ENCODE data around the gene PRSS33. TPM values are rescaled to one million over a fixed set of nuclear protein-coding genes. Genes with fewer than 3 reads are reported as not detected.

PRSS33 gene
- polyA plus RNA-seq, 1 donor from 2014 or later, result not detected

DNA sequence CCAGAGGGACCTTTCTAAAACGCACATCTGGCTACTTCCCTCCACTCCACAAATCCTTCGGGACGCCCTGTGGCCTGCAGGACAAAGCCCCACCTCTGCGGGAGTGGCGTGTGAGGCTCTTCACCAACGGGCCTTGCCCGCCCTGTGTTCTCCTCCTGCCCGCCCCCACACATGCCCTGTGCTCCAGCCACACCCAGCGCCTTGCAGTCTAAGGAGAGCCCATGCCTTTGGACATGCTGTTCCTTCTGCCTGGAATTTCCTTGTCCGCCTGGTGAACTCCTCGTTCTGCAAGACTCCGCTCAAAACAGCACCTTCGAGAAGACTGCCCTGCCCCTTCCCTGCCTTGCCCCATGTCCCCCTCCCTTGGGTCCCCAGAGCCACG, 17.7 kb downstream of the PRSS33 start:
- Mint-ChIP-seq H3K4me1 (peaks cover 0 to 17% (median 5%) of the 10 kb centered on the region in 3 donors), H3K36me3 (peaks cover 9% of the 10 kb centered on the region), H3K9me3 (no peaks in the 10 kb centered on the region), H3K27ac (peak overlapping the region; percentile 19 to 97 (median 82)), H3K4me3 (peak overlapping the region in 2 of 4 donors; percentile 18 to 49), H3K27me3 (no peaks in the 10 kb centered on the region)

DNA sequence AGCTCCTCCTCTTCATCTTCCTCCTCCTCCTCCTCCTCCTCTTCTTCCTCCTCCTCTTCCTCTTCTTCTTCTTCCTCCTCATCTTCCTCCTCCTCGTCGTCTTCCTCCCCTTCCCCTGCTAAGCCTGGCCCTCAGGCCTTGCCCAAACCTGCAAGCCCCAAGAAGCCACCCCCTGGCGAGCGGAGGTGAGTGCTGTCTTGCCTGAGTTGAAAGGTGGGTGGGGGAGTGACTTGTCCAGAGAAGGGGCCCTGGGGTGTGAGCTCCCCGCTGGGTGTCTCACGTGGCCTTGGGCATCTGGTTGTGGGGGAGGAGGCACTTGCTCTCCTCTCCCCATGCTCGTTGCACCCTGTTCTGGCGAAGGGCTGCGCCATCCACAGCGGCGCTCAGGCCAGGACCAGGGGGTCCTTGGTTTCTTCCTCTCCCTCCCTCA, 18.2 kb downstream of the PRSS33 start:
- no peaks in the 10 kb centered on the region for H3K9me3 Mint-ChIP-seq
- H3K27me3 Mint-ChIP-seq, result no peaks in the 10 kb centered on the region
- no peak overlapping the region for H3K4me3 Mint-ChIP-seq
- peak overlapping the region in 2 of 3 donors; percentile 63 to 97 for H3K27ac Mint-ChIP-seq
- peaks cover 9% of the 10 kb centered on the region for H3K36me3 Mint-ChIP-seq
- peaks cover 0 to 17% (median 5%) of the 10 kb centered on the region in 3 donors for H3K4me1 Mint-ChIP-seq

DNA sequence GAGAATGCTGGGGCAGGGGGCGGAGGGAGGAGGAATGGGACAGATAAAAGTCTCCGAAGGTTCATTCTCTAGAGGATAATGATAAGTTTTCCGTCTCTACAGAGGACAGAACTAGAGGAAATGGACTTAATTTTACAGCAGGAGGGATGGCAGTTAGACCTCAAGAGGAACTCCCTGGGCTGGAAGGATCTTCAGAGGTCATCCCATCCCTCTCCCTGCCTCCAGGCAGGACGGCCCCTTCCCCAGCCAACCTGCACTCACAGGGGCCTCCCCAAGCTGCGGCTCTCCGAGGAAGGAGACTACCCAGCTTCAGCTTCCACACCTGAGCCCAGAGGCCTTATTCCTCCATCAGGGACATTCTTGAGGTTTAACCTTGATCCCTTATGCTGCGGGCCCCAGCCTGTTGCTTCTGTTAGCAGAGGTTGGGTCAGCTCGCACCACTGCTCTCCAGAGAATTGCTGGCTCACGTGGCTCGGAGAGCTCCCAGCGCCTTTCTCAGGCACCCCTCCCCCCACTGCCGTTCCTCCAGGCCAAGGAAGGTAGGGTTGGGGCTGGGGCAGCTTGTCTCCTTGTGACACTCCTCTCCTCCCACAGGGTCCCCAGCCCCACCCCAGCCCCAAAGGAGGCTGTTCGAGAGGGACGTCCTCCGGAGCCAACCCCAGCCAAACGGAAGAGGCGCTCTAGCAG, 18.8 kb downstream of the PRSS33 start:
- Mint-ChIP-seq H3K4me3 (peak overlapping the region in 1 of 4 donors; percentile 55), H3K4me1 (peaks cover 0 to 17% (median 5%) of the 10 kb centered on the region in 3 donors), H3K9me3 (no peaks in the 10 kb centered on the region), H3K36me3 (peaks cover 13% of the 10 kb centered on the region), H3K27ac (peak overlapping the region; percentile 63 to 90 (median 82)), H3K27me3 (no peaks in the 10 kb centered on the region)

DNA sequence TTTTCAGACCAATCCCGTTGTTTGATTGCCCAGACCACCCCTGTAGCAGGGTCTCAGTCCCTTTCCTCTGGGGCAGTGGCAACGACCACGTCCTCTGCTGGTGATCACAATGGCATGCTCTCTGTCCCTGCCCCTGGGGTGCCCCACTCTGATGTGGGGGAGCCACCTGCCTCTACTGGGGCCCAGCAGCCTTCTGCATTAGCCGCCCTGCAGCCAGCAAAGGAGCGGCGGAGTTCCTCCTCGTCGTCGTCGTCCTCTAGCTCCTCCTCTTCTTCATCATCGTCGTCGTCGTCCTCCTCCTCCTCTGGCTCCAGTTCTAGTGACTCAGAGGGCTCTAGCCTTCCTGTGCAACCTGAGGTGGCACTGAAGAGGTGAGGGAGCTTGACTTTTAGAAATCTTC, 19.5 kb downstream of the PRSS33 start:
- Mint-ChIP-seq H3K36me3 (peaks cover 13% of the 10 kb centered on the region), H3K4me3 (peak overlapping the region in 2 of 4 donors; percentile 38 to 55), H3K27me3 (no peaks in the 10 kb centered on the region), H3K4me1 (peaks cover 0 to 17% (median 6%) of the 10 kb centered on the region in 3 donors), H3K9me3 (no peaks in the 10 kb centered on the region), H3K27ac (peak overlapping the region; percentile 16 to 90 (median 82))

DNA sequence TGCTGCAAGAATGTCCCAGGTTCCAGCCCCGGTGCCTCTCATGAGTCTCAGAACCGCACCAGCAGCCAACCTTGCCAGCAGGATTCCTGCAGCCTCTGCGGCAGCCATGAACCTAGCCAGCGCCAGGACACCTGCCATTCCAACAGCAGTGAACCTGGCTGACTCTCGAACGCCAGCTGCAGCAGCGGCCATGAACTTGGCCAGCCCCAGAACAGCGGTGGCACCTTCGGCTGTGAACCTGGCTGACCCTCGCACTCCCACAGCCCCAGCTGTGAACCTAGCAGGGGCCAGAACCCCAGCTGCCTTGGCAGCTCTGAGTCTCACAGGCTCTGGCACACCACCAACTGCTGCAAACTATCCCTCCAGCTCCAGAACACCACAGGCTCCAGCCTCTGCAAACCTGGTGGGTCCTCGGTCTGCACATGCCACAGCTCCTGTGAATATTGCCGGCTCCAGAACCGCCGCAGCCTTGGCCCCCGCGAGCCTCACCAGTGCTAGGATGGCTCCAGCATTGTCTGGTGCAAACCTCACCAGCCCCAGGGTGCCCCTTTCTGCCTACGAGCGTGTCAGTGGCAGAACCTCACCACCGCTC, 20.1 kb downstream of the PRSS33 start:
- H3K36me3 Mint-ChIP-seq, result peaks cover 13% of the 10 kb centered on the region
- no peaks in the 10 kb centered on the region for H3K27me3 Mint-ChIP-seq
- peak overlapping the region in 2 of 3 donors; percentile 84 to 91 for H3K27ac Mint-ChIP-seq
- peaks cover 0 to 15% (median 3%) of the 10 kb centered on the region in 3 donors for H3K4me1 Mint-ChIP-seq
- no peaks in the 10 kb centered on the region for H3K9me3 Mint-ChIP-seq
- H3K4me3 Mint-ChIP-seq, result peak overlapping the region in 1 of 4 donors; percentile 75

DNA sequence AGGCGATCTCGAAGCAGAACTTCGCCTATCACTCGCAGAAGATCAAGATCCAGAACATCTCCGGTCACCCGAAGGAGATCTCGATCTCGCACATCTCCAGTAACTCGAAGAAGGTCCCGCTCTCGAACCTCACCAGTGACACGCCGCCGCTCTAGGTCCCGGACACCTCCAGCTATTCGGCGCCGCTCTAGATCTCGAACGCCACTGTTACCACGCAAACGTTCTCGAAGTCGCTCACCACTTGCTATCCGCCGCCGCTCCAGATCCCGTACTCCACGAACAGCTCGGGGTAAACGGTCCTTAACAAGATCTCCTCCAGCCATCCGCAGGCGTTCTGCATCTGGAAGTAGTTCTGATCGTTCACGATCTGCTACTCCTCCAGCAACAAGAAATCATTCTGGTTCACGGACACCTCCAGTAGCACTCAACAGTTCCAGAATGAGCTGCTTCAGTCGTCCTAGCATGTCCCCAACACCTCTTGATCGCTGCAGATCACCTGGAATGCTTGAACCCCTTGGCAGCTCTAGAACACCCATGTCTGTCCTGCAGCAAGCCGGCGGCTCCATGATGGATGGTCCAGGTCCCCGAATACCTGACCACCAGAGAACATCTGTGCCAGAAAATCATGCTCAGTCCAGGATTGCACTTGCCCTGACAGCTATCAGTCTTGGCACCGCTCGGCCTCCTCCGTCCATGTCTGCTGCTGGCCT, 20.8 kb downstream of the PRSS33 start:
- peak overlapping the region; percentile 84 to 91 (median 89) for H3K27ac Mint-ChIP-seq
- peaks cover 0 to 15% (median 3%) of the 10 kb centered on the region in 3 donors for H3K4me1 Mint-ChIP-seq
- H3K27me3 Mint-ChIP-seq, result no peaks in the 10 kb centered on the region
- H3K36me3 Mint-ChIP-seq, result peaks cover 11% of the 10 kb centered on the region
- H3K9me3 Mint-ChIP-seq, result no peaks in the 10 kb centered on the region
- H3K4me3 Mint-ChIP-seq, result peak overlapping the region in 3 of 4 donors; percentile 30 to 79 (median 75)

DNA sequence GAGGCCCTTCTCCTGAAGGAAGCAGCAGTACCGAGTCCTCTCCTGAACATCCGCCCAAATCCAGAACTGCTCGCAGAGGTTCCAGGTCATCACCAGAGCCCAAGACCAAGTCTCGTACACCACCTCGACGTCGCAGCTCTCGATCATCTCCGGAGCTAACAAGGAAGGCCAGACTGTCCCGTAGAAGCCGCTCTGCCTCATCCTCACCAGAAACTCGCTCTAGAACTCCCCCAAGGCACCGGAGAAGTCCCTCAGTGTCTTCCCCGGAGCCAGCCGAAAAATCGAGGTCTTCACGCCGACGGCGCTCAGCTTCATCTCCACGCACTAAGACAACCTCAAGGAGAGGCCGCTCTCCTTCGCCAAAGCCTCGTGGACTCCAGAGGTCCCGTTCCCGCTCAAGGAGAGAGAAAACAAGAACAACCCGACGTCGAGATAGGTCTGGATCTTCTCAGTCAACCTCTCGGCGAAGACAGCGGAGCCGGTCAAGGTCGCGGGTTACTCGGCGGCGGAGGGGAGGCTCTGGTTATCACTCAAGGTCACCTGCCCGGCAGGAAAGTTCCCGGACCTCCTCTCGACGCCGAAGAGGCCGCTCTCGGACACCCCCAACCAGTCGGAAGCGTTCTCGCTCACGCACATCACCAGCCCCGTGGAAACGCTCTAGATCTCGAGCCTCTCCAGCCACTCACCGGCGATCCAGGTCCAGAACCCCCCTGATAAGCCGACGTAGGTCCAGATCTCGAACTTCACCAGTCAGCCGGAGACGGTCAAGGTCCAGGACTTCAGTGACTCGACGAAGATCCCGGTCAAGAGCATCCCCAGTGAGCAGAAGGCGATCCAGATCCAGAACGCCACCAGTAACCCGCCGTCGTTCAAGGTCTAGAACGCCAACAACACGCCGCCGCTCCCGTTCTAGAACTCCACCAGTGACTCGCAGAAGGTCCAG, 21.6 kb downstream of the PRSS33 start:
- Mint-ChIP-seq H3K4me1 (peaks cover 3 to 15% (median 6%) of the 10 kb centered on the region in 3 donors), H3K4me3 (peak overlapping the region in 2 of 4 donors; percentile 75 to 79), H3K27me3 (no peaks in the 10 kb centered on the region), H3K36me3 (peaks cover 14% of the 10 kb centered on the region), H3K9me3 (no peaks in the 10 kb centered on the region), H3K27ac (peak overlapping the region; percentile 84 to 91 (median 89))

DNA sequence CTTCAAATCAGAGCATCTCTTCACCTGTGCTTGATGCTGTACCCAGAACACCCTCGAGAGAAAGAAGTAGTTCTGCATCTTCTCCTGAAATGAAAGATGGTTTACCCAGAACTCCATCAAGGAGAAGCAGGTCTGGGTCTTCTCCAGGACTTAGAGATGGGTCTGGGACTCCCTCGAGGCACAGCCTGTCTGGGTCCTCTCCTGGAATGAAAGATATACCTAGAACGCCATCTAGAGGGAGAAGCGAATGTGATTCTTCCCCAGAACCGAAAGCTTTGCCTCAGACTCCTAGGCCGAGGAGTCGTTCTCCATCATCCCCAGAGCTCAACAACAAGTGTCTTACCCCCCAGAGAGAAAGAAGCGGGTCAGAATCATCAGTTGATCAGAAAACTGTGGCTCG, 22.6 kb downstream of the PRSS33 start:
- H3K27me3 Mint-ChIP-seq, result no peaks in the 10 kb centered on the region
- H3K4me3 Mint-ChIP-seq, result peak overlapping the region in 1 of 4 donors; percentile 75
- peak overlapping the region in 2 of 3 donors; percentile 42 to 84 for H3K27ac Mint-ChIP-seq
- peaks cover 17% of the 10 kb centered on the region for H3K36me3 Mint-ChIP-seq
- H3K9me3 Mint-ChIP-seq, result no peaks in the 10 kb centered on the region
- H3K4me1 Mint-ChIP-seq, result peaks cover 3 to 15% (median 8%) of the 10 kb centered on the region in 3 donors

DNA sequence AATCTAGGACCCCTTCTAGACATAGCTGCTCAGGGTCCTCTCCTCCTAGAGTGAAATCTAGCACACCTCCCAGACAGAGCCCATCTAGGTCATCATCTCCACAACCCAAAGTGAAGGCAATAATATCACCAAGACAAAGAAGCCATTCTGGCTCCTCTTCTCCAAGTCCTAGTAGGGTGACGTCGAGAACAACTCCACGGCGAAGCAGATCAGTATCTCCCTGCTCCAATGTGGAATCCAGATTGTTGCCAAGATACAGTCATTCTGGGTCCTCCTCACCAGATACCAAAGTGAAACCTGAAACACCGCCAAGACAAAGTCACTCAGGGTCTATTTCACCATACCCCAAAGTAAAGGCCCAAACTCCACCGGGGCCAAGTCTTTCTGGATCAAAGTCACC, 24.2 kb downstream of the PRSS33 start:
- Mint-ChIP-seq H3K4me1 (peaks cover 5 to 15% (median 14%) of the 10 kb centered on the region in 3 donors), H3K4me3 (peak overlapping the region in 1 of 4 donors; percentile 7), H3K36me3 (peaks cover 19% of the 10 kb centered on the region), H3K9me3 (no peaks in the 10 kb centered on the region), H3K27ac (peak overlapping the region; percentile 71 to 84 (median 73)), H3K27me3 (no peaks in the 10 kb centered on the region)

DNA sequence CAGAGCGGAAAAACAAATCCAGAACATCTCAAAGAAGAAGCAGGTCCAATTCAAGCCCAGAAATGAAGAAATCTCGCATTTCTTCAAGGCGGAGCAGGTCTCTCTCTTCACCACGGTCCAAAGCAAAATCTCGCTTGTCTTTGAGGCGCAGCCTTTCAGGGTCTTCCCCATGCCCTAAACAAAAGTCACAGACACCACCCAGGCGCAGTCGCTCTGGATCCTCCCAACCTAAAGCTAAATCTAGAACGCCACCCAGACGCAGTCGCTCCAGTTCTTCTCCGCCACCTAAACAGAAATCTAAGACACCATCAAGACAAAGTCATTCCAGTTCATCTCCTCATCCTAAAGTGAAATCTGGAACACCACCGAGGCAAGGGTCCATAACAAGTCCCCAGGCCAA, 24.6 kb downstream of the PRSS33 start:
- H3K36me3 Mint-ChIP-seq, result peaks cover 19% of the 10 kb centered on the region
- no peaks in the 10 kb centered on the region for H3K27me3 Mint-ChIP-seq
- H3K4me1 Mint-ChIP-seq, result peaks cover 6 to 14% (median 14%) of the 10 kb centered on the region in 3 donors
- peak overlapping the region in 1 of 4 donors; percentile 7 for H3K4me3 Mint-ChIP-seq
- H3K9me3 Mint-ChIP-seq, result no peaks in the 10 kb centered on the region
- peak overlapping the region; percentile 16 to 83 (median 73) for H3K27ac Mint-ChIP-seq

DNA sequence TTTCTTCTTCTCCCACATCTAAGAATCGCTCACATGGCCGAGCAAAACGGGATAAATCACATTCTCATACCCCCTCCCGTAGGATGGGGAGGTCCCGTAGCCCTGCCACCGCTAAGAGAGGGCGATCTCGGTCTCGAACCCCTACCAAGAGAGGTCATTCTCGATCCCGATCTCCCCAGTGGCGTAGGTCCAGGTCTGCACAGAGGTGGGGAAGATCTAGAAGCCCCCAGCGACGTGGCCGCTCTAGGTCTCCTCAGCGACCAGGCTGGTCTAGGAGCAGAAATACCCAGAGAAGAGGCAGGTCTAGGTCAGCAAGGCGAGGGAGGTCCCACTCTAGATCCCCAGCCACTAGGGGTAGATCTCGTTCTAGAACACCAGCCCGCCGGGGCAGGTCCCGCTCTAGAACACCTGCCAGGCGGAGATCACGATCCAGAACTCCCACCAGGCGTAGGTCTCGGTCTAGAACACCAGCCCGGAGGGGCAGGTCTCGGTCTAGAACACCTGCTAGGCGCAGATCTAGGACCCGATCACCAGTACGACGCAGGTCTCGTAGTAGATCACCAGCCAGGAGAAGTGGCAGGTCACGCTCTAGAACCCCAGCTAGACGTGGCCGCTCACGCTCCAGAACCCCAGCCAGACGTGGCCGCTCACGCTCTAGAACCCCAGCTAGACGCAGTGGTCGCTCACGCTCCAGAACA, 25.3 kb downstream of the PRSS33 start:
- Mint-ChIP-seq H3K36me3 (peaks cover 19% of the 10 kb centered on the region), H3K4me1 (peaks cover 10 to 15% (median 14%) of the 10 kb centered on the region in 3 donors), H3K9me3 (no peaks in the 10 kb centered on the region), H3K27me3 (no peaks in the 10 kb centered on the region), H3K4me3 (peak overlapping the region in 1 of 4 donors; percentile 7), H3K27ac (peak overlapping the region; percentile 16 to 83 (median 73))

DNA sequence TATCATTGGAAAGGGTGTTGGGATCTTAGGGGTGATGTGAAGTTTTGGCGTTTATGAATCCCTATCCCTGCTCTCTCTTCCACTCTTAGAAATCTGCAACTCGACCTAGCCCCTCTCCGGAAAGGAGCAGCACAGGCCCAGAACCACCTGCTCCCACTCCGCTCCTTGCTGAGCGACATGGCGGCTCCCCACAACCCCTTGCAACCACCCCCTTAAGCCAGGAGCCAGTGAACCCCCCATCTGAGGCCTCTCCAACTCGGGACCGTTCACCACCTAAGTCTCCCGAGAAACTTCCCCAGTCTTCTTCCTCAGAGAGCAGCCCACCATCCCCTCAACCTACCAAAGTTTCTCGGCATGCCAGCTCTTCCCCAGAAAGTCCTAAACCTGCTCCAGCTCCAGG, 25.9 kb downstream of the PRSS33 start:
- no peaks in the 10 kb centered on the region for H3K9me3 Mint-ChIP-seq

DNA sequence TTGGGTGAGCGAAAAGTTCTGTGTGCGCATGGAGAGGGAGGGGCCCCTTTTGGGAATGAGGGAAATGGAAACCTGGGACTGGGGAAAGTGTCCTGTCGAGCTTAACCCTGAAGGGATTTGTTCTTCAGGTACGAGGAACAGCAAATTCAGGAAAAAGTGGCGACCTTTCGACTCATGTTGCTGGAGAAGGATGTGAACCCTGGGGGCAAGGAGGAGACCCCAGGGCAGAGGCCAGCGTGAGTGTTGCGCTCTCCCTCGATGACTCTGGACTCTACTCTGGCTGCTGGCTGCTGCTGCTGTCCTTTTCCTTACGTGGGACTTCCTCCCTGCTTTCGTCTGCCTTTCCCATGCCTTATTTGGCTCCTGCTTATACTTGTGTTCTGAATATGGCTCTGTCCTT, 30.0 kb downstream of the PRSS33 start:
- Mint-ChIP-seq H3K27ac (peak overlapping the region in 2 of 3 donors; percentile 20 to 85), H3K9me3 (no peaks in the 10 kb centered on the region), H3K4me1 (peaks cover 34 to 50% (median 35%) of the 10 kb centered on the region in 3 donors), H3K27me3 (peaks cover 2% of the 10 kb centered on the region), H3K4me3 (peak overlapping the region in 2 of 4 donors; percentile 42 to 44), H3K36me3 (peaks cover 10% of the 10 kb centered on the region)

More for the DNA sequence above, 25.9 kb downstream of the PRSS33 start:
- H3K4me3 Mint-ChIP-seq, result peak overlapping the region in 1 of 4 donors; percentile 67
- peaks cover 19% of the 10 kb centered on the region for H3K36me3 Mint-ChIP-seq
- H3K27me3 Mint-ChIP-seq, result no peaks in the 10 kb centered on the region
- peaks cover 15 to 20% (median 15%) of the 10 kb centered on the region in 3 donors for H3K4me1 Mint-ChIP-seq
- peak overlapping the region in 1 of 3 donors; percentile 39 for H3K27ac Mint-ChIP-seq
